TTC549 (cell line): Measurements from ENCODE around the gene B4GALT6.

Source experiments
- FAIRE-seq: peaks from 2 replicates; lab custom pipeline; 2012; peaks lifted over from hg19 to GRCh38; lab: Jason Lieb, UNC

B4GALT6 gene

DNA sequence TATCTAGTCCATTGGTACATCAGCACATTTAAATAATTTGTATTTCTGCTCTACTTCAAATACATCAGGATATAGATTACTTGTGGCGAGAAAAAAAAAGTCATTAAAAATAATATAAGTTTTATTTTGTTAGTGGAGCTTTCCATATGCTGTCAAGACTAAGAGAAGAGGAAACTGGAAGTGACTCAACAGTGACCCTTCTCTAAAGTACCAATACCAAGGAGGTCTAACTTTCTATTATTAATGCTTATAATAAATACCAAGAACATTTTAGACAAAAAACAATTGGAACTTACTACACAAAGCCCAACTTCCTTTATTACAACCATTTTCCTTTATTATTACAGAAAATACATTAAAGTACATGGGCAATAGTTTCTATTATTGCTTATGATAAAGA, 52.9 kb downstream of the B4GALT6 start:
- no peak for FAIRE-seq

DNA sequence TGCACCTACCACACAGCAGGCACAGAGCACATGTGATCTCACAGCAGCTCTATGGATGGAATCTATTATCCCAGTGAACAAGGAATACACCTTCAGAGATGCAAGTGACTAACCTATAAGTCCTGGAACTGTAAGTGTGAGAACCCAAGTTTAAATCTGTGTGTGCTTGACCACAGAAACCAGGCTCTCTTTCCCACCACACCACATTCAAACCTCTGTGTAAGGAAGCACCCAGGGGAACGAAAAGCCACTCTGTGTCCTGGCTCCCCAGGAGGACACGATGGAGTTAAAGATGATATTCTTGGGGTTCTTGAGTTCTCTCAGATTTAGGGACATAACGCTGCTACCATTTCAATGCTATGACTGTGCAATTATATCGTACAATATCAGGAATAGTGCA, 53.8 kb downstream of the B4GALT6 start:
- no peak for FAIRE-seq

DNA sequence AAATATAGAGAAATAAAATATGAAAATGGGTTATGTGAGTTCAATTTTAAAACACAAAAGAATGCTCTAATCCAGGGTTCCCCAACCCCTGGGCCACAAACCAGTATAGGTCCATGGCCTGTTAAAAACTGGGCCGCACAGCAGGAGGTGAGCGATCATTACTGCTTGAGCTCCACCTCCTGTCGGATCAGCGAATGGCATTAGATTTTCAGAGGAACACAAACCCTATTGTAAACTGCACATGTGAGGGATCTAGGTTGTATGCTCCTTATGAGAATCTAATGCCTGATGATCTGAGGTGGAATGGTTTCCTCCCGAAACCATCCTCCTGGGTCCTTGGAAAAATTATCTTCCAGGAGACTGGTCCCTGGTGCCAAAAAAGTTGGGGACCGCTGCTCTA, 58.0 kb downstream of the B4GALT6 start:
- no peak for FAIRE-seq

DNA sequence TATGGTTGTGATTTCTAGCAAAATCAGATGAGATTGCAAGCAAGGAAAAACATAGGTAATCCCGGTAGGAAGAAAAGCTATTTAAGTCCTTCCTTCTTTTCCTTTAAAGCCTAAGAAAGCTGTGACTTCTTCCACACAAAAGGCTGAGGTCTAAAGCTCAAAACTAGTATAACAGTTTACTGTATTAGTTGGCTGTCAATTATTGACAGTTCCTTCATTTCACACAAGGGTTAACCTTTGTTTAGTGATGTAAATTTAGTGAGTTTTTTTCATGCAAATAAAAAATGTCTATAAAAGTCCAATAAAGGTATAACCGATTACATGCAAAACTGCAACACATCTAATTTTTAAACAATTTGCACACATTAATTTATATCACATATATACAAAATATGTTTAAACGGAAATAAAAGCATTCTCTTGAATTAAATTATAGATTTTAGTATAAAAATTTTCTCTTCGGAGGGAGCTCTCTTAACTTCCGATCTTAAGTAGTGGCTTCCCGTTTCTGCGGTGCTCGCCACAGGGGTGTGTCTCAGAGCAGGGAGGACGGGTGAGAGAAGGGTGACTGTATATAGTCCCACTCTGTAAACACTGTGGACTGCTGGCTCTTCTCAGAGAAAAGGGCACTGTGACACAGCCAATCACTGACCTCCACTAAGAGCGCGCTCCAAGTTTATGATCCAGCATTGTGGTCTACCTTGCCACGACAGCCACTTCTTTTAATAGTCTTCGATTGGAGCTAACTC, 59.3 kb downstream of the B4GALT6 start:
- FAIRE-seq: no peak

DNA sequence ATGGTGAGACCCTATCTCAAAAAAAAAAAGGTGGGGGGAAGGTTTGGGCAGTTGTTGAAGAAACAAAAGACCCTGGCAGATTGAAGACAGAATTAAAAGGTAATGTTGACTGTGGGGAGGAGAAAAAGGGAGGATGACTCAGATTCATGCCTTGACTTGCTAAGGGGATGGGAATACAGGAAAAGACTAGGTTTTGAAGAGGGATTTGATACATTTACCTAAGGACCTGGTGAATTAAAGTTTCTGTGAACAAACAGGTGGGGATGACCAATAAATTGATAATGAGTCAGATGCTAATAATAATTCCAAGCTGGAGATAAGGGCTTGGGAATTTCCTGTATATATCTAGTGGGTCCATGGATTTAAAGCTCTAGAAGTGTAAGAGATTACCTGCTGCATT, 65.1 kb downstream of the B4GALT6 start:
- FAIRE-seq: no peak

DNA sequence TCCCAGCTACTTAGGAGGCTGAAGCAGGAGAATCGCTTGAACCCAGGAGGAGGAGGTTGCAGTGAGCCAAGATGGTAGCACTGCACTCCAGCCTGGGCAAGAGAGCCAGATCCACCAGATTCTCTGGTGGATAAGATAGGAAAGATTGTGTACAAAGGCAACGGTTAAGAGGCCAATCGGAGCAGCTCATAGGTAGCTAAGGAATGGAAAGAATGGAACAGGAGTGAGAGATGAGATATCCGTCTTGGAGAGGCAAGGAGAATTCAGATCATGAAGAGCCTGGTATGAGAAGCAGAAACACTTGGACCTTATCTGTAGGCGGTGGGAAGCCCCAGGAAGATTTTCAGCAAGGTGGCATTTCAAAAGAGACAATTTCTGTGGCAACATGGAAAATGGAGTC, 65.6 kb downstream of the B4GALT6 start:
- no peak for FAIRE-seq

DNA sequence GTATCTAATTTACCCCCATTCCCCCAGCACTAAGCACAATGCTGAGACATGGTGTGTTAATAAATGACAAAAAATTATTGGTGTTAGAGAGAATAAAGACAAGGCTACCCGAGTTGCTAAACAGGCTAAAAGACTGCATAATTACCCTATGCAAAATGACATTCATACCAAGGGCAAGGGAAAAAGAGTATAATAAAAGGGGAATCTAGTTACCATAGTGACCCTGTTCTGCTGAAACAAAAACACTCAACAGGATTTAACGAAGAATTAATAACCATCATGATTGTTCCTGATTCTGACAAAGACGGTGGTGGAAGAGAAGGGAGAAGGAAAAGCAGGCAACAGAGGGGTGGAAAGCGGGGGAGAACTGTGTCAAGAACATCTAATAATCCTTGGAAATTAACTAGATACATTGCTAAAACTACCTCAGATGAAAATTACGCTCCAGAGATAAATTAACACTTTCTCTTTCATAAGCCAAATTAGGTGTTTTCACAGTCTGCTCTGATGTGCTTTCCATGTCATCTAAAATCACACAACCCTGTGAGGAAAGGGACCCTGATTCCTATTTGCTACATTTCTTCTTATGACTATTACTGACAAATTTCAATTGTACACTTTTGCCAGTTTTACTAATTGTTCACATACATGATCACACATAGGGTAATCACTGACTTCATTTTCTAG, 67.2 kb downstream of the B4GALT6 start:
- FAIRE-seq: no peak

DNA sequence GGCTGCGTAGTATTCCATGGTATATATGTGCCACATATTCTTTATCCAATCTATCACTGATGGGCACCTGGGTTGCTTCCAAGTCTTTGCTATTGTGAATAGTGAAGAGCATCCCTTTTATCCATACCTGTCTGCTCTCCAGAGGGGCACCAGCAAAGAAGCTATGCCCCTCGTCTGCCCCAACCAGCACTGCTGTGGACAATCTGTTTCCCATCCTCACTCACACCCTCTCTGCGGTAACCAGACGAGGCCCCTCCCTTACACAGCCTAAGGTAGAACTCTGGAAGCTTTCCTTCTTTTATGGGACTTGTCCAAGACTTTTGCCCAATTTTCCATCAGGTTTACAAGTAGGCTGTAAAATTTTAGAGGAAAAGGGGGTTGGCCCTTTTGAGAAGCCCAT, 67.8 kb downstream of the B4GALT6 start:
- no peak for FAIRE-seq

DNA sequence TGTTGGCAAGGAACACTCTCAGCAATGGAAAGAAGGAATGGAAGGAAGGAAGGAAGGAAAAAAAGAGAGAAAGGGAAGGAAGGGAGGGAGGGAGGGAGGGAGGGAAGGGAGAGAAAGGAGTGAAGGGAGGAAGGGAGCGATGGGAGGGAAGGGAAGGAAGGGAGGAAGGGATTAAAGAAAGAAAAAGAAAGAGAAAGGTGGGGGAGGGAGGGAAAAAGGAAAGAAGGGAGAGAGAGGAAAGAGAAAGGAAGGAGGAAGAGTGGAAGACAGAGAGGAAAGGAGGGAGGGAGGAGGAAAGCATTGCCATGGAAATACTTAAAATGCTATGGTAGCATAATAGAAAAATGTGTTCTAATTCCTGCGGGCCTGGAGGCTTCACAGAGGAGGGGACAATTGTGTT, 70.3 kb downstream of the B4GALT6 start:
- no peak for FAIRE-seq

DNA sequence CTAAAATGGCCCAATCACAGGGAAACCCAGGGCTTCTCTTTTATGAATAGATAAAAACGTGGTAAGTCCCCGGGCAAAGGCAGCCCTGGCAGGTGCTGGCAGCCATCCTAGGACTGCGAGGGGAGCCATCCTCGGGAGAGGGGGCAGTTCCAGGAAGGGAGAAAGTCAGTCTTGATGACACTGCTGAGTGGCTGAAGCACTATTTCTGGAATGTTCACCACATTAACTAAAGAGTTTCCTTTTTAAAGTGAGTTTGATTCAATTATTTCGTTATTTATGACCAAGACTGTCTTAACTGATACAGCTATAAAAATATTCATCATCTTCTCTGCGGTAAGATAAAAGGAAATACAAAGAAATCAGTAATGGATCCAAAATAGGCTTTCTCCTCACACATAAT, 72.3 kb downstream of the B4GALT6 start:
- FAIRE-seq: no peak

DNA sequence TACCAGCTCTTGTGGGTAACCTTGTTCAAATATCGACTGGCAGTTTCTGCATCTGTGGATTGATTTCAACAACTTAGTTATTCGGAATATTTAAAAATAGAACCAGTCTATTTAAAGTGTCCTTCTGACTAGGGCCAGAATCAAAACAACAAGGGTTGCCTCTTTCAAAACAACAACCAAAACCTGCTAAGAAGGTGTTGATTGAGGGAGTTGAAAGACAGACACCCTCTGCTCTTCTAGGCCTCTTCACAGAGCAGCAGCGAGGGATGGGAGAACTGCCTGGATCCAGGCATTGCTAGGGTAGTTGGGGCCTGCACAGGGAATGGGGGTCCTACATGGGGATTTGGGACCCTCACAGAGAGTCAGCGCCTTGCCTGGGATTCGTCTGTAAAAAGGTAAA, 72.9 kb downstream of the B4GALT6 start:
- FAIRE-seq: no peak

DNA sequence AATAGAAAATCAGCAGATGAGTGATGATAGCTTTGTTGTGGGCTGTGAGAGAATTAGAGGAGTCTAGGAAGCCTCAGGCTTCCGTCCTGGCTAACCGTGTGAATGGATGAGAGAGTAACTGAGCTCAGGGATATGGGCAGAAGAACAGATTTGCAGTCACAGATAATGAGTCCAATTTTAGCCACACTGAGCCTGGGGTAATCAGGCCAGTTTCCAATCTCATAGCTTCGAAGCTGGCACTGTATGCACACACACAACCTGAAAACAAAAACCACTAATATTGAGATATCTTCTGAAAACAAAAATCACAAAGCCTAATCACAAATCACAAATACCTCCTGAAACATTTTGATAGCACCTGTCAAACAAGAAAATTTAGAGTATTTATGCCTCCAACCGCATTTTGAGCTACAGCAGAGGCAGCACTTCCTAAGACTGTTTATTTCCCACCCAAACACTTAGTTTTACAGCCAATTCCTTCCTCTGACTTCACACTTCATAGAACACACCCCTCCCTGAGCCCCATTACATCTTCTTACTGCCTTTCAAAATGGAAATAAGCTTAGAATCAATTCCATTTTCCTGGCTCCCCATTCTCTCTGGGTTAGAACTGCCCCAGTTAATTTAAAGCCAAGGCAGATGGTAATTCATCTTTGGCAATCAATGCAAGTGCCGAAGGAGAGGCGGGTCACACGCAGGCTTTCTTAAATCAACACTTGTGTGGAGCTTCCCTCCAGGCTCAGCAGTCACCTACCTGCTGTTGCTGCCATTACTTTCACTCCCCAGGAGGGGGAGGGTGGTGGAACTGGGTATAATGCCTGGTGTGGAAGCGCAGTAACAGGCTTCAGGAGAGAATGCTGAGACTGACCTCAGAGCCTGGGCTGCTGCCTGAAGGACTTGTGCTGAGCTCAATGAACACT, 73.8 kb downstream of the B4GALT6 start:
- no peak for FAIRE-seq

DNA sequence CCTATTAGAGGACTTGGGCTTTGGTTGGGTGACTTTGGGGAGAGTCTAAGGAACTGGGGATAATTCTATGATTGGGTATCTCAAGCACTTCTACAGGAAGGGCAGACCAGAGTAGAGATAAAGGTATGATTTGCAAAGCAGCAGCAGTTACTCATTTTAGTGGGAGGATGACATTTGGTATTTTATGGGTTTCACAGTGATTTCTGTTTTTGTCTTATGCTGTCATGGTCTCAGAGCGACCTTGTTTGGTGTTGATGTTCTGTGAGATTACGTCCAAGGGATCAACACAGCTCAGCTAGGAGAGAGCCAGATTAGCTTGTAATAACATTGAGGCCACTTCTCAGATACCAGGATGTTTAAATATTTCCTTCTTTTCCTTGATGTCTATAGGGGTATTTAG, 74.5 kb downstream of the B4GALT6 start:
- FAIRE-seq: no peak

DNA sequence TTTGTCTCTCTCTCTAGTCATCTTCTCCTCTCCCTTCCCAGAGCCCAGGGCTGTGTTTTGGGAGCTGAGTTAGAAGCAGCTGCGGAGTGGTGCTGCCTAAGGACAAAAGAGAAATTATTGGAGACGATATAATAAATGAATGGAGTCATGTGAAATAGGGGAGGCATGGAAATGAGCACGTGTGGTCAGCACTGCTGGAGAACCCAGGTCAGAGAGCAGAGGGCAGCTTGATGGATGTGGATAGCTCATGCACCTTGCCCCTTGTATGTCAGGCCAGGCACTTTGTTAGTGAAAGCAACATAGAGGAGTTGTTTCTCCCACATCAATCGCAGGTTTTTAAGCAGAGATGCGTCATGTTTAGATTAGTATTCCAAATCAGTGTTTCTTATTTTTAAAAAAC, 77.0 kb downstream of the B4GALT6 start:
- FAIRE-seq: no peak

DNA sequence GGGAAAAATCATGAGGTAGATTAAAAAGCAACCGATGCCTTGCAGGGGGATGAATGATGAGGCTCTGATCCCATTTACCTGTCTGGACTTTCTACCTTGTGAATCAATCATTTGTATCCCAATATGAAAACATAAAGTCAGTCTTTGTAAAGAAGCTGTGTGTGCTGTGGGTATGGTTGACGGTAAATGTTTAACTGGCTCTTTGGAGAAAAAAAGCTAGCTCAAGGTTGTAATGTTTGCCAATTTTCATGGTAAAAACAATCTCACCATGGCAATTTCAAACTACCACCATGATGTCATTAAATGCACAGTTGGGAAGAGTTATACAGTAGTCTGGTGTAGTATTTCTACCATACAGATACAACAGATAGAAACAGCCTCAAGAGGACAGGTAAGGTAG, 78.1 kb downstream of the B4GALT6 start:
- FAIRE-seq: no peak

DNA sequence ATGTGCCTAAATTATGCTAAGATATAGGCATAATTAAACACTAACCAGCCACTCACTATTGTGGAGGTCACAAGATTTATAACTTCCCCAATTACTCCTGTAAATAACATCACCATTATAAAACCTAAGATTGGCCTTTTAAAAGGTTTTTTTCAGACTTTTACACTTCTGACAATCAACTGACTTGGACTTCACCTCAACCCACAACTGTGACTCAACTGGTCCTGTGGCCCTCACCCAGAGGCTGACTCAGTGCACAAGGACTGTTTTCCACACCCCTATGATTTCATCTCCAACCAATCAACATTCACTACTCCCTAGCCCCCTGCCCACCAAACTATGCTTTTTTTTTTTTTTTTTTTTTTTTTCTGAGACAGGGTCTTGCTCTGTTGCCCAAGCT, 81.1 kb downstream of the B4GALT6 start:
- FAIRE-seq: no peak

DNA sequence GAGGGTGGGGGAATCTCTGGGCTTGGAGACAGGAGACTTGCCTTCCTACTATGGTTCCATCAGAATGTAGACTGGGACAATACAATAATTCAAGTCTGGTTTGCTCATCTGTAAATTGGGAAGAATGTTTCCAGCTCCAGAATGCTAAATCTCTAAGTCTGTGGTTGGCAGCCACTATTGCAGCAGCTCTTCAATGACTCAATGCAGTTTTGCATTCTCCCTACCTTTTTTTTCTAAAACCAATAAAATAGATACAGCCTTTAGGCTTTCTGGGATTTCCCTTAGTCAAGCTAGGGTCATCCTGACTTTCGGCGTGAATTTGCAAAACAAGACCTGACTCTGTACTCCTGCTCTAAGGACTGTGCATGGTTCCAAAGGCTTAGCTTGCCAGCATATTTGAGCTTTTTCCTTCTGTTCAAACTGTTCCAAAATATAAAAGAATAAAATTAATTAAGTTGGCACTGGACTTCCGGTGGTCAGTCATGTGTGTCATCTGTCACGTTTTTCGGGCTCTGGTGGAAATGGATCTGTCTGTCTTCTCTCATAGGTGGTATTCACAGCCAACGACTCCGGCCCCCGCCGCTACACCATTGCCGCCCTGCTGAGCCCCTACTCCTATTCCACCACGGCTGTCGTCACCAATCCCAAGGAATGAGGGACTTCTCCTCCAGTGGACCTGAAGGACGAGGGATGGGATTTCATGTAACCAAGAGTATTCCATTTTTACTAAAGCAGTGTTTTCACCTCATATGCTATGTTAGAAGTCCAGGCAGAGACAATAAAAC, 86.2 kb downstream of the B4GALT6 start:
- no peak for FAIRE-seq

DNA sequence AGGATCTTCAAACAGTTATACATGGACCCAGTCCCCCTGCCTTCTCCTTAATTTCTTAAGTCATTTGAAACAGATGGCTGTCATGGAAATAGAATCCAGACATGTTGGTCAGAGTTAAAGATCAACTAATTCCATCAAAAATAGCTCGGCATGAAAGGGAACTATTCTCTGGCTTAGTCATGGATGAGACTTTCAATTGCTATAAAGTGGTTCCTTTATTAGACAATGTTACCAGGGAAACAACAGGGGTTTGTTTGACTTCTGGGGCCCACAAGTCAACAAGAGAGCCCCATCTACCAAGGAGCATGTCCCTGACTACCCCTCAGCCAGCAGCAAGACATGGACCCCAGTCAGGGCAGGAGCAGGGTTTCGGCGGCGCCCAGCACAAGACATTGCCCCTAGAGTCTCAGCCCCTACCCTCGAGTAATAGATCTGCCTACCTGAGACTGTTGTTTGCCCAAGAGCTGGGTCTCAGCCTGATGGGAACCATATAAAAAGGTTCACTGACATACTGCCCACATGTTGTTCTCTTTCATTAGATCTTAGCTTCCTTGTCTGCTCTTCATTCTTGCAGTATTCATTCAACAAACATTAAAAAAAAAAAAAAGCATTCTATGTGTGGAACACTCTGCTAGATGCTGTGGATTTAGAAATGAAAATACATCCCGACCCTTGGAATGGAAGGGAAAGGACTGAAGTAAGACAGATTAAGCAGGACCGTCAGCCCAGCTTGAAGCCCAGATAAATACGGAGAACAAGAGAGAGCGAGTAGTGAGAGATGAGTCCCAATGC, 88.1 kb downstream of the B4GALT6 start:
- FAIRE-seq: no peak

DNA sequence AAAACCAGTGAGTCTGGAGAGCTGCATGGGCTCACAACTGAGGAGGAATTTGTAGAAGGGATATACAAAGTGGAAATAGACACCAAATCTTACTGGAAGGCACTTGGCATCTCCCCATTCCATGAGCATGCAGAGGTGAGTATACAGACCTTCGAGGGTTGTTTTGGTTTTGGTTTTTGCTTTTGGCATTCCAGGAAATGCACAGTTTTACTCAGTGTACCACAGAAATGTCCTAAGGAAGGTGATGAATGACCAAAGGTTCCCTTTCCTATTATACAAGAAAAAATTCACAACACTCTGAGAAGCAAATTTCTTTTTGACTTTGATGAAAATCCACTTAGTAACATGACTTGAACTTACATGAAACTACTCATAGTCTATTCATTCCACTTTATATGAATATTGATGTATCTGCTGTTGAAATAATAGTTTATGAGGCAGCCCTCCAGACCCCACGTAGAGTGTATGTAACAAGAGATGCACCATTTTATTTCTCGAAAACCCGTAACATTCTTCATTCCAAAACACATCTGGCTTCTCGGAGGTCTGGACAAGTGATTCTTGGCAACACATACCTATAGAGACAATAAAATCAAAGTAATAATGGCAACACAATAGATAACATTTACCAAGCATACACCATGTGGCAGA, 89.1 kb downstream of the B4GALT6 start:
- no peak for FAIRE-seq

DNA sequence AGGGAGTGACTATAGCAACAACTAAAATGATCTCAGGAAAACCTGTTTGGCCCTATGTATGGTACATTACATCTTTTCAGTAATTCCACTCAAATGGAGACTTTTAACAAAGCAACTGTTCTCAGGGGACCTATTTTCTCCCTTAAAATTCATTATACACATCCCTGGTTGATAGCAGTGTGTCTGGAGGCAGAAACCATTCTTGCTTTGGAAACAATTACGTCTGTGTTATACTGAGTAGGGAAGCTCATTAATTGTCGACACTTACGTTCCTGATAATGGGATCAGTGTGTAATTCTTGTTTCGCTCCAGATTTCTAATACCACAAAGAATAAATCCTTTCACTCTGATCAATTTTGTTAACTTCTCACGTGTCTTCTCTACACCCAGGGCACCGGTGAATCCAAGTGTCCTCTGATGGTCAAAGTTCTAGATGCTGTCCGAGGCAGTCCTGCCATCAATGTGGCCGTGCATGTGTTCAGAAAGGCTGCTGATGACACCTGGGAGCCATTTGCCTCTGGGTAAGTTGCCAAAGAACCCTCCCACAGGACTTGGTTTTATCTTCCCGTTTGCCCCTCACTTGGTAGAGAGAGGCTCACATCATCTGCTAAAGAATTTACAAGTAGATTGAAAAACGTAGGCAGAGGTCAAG, 91.7 kb downstream of the B4GALT6 start:
- no peak for FAIRE-seq
